Vagina (tissue), 2 donors: Measurements from ENCODE around the gene KLHL22. TPM values are rescaled to one million over a fixed set of nuclear protein-coding genes. Genes with fewer than 3 reads are reported as not detected.

Source experiments
- DNase-seq, 2 donors: peaks; one replicate each; pipeline ENCODE4 v3.0.0-alpha.2; 2017; ENCODE audit errors: extremely low spot score in 2 of 2
- H3K27ac ChIP-seq: fragments of 200-600 bp; sonication (generic); one replicate; pipeline ENCODE4 v1.5.1; 2019
- H3K27me3 ChIP-seq: fragments of 200-600 bp; sonication (generic); one replicate; pipeline ENCODE4 v1.5.1; 2019
- H3K36me3 ChIP-seq, 2 donors: fragments of 200-600 bp; sonication (generic); one replicate each; pipeline ENCODE4 v1.5.1; 2017 to 2019
- H3K4me1 ChIP-seq: fragments of 200-600 bp; sonication (generic); one replicate; pipeline ENCODE4 v1.5.1; 2019
- H3K4me3 ChIP-seq, 2 donors: fragments of 200-600 bp; sonication (generic); 1 replicate in 1 of 2; 2 replicates in 1 of 2; pipeline ENCODE4 v1.5.1; 2016 to 2019
- H3K9me3 ChIP-seq: fragments of 200-600 bp; sonication (generic); one replicate; pipeline ENCODE4 v1.5.1; 2019
- POLR2A ChIP-seq, 2 donors: fragments of 450-650 bp; IDR thresholded peaks; one replicate each; pipeline ENCODE4 v1.6.1; 2017; ENCODE audit warnings: antibody characterized with exemption in 2 of 2, mild to moderate bottlenecking in 2 of 2, moderate library complexity in 2 of 2
- POLR2AphosphoS5 ChIP-seq, 2 donors: sonication (generic); formaldehyde crosslinking; IDR thresholded peaks; one replicate each; pipeline ENCODE4 v1.9.0; 2017; ENCODE audit warnings: antibody characterized with exemption in 2 of 2, mild to moderate bottlenecking in 2 of 2, low read depth in 1 of 2; ENCODE audit not compliant: insufficient read depth in 1 of 2
- intact Hi-C: fragments of 100-400 bp; cut with DNase I; formaldehyde crosslinking; loops from one replicate; pipeline ENCODE4 v1.15.1; 2023
- total RNA-seq: library from RNA; depleted of rRNA; stranded (reverse); fragments of >200 nt; gene quantifications from one replicate; pipeline ENCODE4 v1.2.3, GENCODE V29; 2016
- TF ChIP-seq, protein P1 (sequence below), 3 experiments: fragments of 450-650 bp in 2 of 3; fragments of 200-600 bp in 1 of 3; sonication (generic) in 1 of 3; IDR thresholded peaks; one replicate each; pipeline ENCODE4 v1.5.1; 2017 to 2019; ENCODE audit warnings: antibody characterized with exemption in 3 of 3, mild to moderate bottlenecking in 2 of 3, moderate library complexity in 2 of 3

KLHL22 gene
- total RNA-seq, 1 donor from 2014 or later = 20.1 TPM

DNA sequence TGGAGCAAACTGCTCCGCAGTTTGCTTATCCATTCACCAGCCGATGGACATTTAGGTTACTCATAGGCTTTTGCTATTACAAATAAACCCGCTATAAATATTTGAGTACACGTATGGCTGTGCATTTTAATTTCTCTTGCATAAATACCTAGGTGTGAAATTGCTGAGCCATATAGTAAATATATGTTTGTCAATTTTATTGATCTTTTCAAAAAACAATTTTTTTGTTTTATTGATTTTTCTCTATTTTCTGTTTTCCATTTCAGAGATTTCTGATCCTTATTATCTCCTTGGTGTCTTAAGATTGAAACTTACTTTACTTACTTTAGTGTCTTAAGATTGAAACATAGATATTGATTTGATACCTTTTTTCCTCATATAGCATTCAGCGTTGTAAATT, 97.2 kb downstream of the KLHL22 start:
- DNase-seq = peak in 1 of 2 donors; percentile 5

DNA sequence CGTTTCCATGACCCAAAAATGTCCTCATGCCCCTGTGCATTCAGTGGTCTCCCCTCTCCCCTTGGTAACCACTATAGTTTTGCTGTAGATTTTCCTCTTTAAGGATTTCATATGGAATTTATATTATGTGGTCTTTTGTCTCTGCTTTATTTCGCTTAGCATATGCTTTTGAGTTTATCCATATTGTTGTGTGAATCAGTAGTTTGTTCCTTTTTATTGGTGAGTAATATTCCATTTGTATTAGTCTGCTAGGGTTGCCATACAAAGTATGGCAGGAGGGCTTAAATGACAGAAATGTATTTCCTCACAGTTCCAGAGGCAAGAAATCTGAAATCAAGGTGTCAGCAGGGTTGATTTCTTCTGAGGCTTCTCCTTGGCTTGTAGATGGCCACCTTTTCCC, 98.1 kb downstream of the KLHL22 start:
- intact Hi-C loops = loop anchor here (1.0 kb wide), 1 partner anchor 20 kb away; no protein-coding TSS in a partner anchor
- no peak for DNase-seq
- Histone ChIP-seq H3K4me1 (peaks cover 30% of the 10 kb centered on the region), H3K4me3 (no peak overlapping the region), H3K9me3 (no peaks in the 10 kb centered on the region), H3K27ac (no peak overlapping the region), H3K27me3 (no peaks in the 10 kb centered on the region), H3K36me3 (no peaks in the 10 kb centered on the region)
- TF ChIP-seq POLR2A (IDR thresholded peaks at IDR 0.05) (no peak), POLR2AphosphoS5 (IDR thresholded peaks at IDR 0.05; ENCODE audit: insufficient read depth in 1 of 2, low read depth in 1 of 2) (no peak)
- TF ChIP-seq, protein P1, sequence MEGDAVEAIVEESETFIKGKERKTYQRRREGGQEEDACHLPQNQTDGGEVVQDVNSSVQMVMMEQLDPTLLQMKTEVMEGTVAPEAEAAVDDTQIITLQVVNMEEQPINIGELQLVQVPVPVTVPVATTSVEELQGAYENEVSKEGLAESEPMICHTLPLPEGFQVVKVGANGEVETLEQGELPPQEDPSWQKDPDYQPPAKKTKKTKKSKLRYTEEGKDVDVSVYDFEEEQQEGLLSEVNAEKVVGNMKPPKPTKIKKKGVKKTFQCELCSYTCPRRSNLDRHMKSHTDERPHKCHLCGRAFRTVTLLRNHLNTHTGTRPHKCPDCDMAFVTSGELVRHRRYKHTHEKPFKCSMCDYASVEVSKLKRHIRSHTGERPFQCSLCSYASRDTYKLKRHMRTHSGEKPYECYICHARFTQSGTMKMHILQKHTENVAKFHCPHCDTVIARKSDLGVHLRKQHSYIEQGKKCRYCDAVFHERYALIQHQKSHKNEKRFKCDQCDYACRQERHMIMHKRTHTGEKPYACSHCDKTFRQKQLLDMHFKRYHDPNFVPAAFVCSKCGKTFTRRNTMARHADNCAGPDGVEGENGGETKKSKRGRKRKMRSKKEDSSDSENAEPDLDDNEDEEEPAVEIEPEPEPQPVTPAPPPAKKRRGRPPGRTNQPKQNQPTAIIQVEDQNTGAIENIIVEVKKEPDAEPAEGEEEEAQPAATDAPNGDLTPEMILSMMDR (IDR thresholded peaks at IDR 0.05) = no peak

More for the DNA sequence above, 97.2 kb downstream of the KLHL22 start:
- H3K4me1 ChIP-seq = peaks cover 29% of the 10 kb centered on the region
- H3K27me3 ChIP-seq = no peaks in the 10 kb centered on the region
- H3K36me3 ChIP-seq = no peaks in the 10 kb centered on the region
- no peaks in the 10 kb centered on the region for H3K9me3 ChIP-seq
- TF ChIP-seq POLR2AphosphoS5 (IDR thresholded peaks at IDR 0.05; ENCODE audit: insufficient read depth in 1 of 2, low read depth in 1 of 2) (no peak), POLR2A (IDR thresholded peaks at IDR 0.05) (no peak)
- TF ChIP-seq, protein P1 (IDR thresholded peaks at IDR 0.05) = no peak
- H3K27ac ChIP-seq = no peak overlapping the region
- intact Hi-C loops = no loop called here
- no peak overlapping the region for H3K4me3 ChIP-seq

DNA sequence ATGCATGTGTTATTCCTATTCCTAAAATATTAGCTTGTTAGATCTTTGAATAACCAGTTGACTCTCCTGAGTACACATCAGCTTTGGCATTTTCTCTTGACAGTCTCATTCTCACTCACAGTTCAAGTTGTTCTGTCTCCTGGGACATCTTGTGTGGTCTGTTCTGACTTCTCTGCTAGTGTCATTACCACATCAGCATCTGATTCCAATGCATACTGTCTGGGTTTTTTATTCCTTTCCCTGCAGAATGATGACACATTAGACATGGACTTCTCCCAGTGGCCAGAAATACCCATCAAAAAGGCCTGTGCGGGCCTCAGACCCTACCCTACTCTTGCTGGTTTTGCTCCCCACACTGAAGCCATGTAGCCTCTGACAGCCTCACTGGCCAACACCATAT, 99.0 kb downstream of the KLHL22 start:
- peak; percentile 31 to 52 for DNase-seq

DNA sequence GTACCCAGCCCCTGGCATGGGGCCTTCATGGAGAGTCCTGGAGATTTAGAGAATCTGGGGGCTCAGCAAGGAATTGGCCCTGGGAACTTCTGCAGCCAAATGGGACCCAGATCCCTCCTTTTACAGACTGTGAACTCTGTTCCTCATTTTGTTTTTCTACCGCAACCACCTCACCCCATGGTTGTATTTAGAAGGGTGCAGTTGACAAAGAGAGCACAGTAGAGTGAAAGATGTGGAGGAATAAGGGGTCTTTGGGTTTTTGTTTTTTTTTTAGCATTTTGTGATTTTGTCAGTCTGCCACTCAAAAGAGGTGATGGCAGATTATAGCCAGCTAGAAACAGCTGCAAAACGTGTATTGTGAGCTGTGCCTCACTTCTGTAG, 99.7 kb downstream of the KLHL22 start:
- no peaks in the 10 kb centered on the region for H3K27me3 ChIP-seq
- H3K4me3 ChIP-seq = no peak overlapping the region
- no peaks in the 10 kb centered on the region for H3K36me3 ChIP-seq
- H3K9me3 ChIP-seq = no peaks in the 10 kb centered on the region
- peaks cover 30% of the 10 kb centered on the region for H3K4me1 ChIP-seq
- intact Hi-C loops = no loop called here
- no peak overlapping the region for H3K27ac ChIP-seq
- DNase-seq = no peak
- TF ChIP-seq, protein P1 (IDR thresholded peaks at IDR 0.05) = no peak
- TF ChIP-seq POLR2AphosphoS5 (IDR thresholded peaks at IDR 0.05; ENCODE audit: insufficient read depth in 1 of 2, low read depth in 1 of 2) (no peak), POLR2A (IDR thresholded peaks at IDR 0.05) (no peak)

More for the DNA sequence above, 99.0 kb downstream of the KLHL22 start:
- Histone ChIP-seq H3K4me1 (peaks cover 30% of the 10 kb centered on the region), H3K27ac (no peak overlapping the region), H3K4me3 (no peak overlapping the region), H3K36me3 (no peaks in the 10 kb centered on the region), H3K9me3 (no peaks in the 10 kb centered on the region), H3K27me3 (no peaks in the 10 kb centered on the region)
- TF ChIP-seq, protein P1 (IDR thresholded peaks at IDR 0.05) = no peak
- no peak for TF ChIP-seq POLR2AphosphoS5 (IDR thresholded peaks at IDR 0.05; ENCODE audit: insufficient read depth in 1 of 2, low read depth in 1 of 2)
- TF ChIP-seq POLR2A (IDR thresholded peaks at IDR 0.05) = no peak
- intact Hi-C loops = loop anchor here (1.0 kb wide), 1 partner anchor 21 kb away; no protein-coding TSS in a partner anchor

DNA sequence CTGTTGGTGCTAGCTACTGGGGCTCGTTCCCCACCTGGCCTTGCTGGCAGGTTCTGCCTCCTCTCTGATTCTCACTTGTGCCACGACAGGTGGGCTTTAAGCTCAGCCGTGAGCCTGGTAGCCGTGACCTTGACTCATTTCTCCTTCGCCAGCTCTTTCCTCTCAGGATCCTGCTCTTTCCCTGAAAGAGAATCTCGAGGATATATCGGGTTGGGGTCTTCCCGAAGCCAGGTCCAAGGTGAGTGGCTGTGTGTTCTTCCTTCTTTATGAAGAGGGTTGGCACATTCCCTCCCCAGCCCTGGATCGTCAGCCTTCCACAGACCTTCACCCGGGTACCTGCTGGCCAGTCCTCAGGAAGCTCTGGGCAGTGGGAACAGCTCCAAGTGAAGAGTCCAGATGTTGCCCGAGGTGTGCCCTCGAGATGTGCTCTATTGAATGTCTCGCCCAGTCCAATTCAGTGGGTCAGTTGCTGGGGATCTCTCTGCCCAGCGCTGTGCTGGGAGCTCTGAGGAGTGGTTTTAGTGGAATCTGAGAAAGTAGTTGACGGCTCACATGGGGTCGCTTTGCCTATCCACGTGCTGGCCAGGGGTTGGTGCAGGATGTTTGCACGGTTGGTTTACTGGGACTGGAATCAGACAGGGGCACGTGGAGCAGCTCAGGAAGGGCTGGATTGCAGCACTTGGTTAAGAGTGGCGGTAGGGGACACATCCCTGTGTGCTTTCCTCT, 100.3 kb downstream of the KLHL22 start:
- no peaks in the 10 kb centered on the region for H3K9me3 ChIP-seq
- H3K4me1 ChIP-seq = peaks cover 30% of the 10 kb centered on the region
- TF ChIP-seq POLR2A (IDR thresholded peaks at IDR 0.05) = no peak
- intact Hi-C loops = no loop called here
- DNase-seq = peak in 1 of 2 donors; percentile 81
- peak overlapping the region; percentile 77 to 84 for H3K4me3 ChIP-seq
- H3K27me3 ChIP-seq = no peaks in the 10 kb centered on the region
- H3K36me3 ChIP-seq = no peaks in the 10 kb centered on the region
- H3K27ac ChIP-seq = no peak overlapping the region
